Measurements from ENCODE around the gene PARN. TPM values are rescaled to one million over a fixed set of nuclear protein-coding genes. Genes with fewer than 3 reads are reported as not detected.

The PARN gene
- total and polyA plus RNA-seq, 9 of the 15 experiments (the other 6 are each of a cell fraction or from before 2014, with no cell fraction given) = 9.6 to 51.3 (median 40.4) TPM

DNA sequence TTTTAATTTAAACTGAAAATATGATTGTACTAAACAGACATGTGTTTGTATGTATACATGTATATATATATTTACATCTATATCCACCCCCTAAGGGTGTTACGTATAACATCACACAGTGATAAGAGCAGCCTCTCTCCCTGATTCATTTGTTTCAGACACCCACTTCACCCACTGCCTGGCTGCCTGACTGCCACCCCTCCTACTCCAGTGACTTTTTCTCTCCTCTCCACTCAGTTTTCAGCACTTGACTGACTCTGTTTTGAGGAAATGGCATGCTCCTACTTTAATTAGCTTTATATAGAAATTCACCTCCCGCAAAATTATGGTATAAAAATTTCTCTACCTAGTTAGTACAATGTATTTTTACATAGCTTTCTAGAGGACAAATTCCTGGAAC is 22.7 kb upstream of the PARN start:
- ChIA-PET CTCF (ENCODE audit: low intra/inter-chr PET ratio) (no interaction called here), POLR2A (interaction anchor here (1.2 to 4.6 kb wide), 2 partner anchors 11 to 20 kb away, joined by 3 to 26 read pairs; partner anchors contain the start of gene BFAR)
- ATAC-seq (no peak), DNase-seq (ENCODE audit: extremely low read depth in 1 of 4, low spot score in 3 of 4) (no peak), FAIRE-seq (no peak)
- Histone ChIP-seq H3K27me3 (ENCODE audit: control insufficient read depth in 2 of 2, insufficient read depth in 2 of 2, low read length in 2 of 2) (no peaks in the 10 kb centered on the region), H3K79me2 (ENCODE audit: control insufficient read depth, insufficient read depth, low read length) (0 out of 3 replicates have a peak, but pooled peaks cover 5% of the 10 kb centered on the region), H4K20me1 (replicated peaks; ENCODE audit: control insufficient read depth, insufficient read depth, low read length) (0 out of 2 replicates have a peak, but pooled peaks cover 3% of the 10 kb centered on the region), H3K4me3 (no peak overlapping the region), H3K9ac (ENCODE audit: insufficient read depth in 1 of 2, low read depth in 2 of 2, low read length in 2 of 2) (no peak overlapping the region), H3K9me1 (ENCODE audit: control insufficient read depth, insufficient read depth, low read length) (no peaks in the 10 kb centered on the region), H3K27ac (ENCODE audit: extremely low read depth, low read depth, low read length) (no peak overlapping the region), H3K4me1 (replicated peaks in 1 of 2; ENCODE audit: control insufficient read depth in 2 of 2, insufficient read depth in 2 of 2, low read length in 2 of 2) (peaks cover 0 to 3% of the 10 kb centered on the region in 2 experiments; a peak in 1 of 5 replicates), H2AFZ (ENCODE audit: low read depth, low read length) (no peak overlapping the region), H3K4me2 (ENCODE audit: insufficient read depth, low read length) (no peak overlapping the region), H3K9me3 (replicated peaks; ENCODE audit: control insufficient read depth, insufficient read depth, low read depth, low read length) (no peaks in the 10 kb centered on the region), H3K36me3 (ENCODE audit: control insufficient read depth, insufficient read depth, low read length) (peaks cover 73% of the 10 kb centered on the region; the same call in 2 of the 3 replicates)
- intact Hi-C loops (cut with micrococcal nuclease) = no loop called here
- TF ChIP-seq PHB (CRISPR knock-in tag; IDR thresholded peaks at IDR 0.05) (no peak), STAT5B (CRISPR knock-in tag; IDR thresholded peaks at IDR 0.05) (no peak), NBN (IDR thresholded peaks at IDR 0.05; ENCODE audit: low read depth) (no peak)
- TF ChIP-seq, protein P1, sequence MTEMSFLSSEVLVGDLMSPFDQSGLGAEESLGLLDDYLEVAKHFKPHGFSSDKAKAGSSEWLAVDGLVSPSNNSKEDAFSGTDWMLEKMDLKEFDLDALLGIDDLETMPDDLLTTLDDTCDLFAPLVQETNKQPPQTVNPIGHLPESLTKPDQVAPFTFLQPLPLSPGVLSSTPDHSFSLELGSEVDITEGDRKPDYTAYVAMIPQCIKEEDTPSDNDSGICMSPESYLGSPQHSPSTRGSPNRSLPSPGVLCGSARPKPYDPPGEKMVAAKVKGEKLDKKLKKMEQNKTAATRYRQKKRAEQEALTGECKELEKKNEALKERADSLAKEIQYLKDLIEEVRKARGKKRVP (CRISPR knock-in tag; IDR thresholded peaks at IDR 0.05) = no peak
- BruUV-seq (replicated peaks) = no TSS peak
- 94% methylated on average over 2 of the region's 2 CpGs for WGBS (ENCODE audit: insufficient coverage, low coverage, missing lambda C conversion rate)
- in situ Hi-C loops (cut with MboI) = no loop called here

DNA sequence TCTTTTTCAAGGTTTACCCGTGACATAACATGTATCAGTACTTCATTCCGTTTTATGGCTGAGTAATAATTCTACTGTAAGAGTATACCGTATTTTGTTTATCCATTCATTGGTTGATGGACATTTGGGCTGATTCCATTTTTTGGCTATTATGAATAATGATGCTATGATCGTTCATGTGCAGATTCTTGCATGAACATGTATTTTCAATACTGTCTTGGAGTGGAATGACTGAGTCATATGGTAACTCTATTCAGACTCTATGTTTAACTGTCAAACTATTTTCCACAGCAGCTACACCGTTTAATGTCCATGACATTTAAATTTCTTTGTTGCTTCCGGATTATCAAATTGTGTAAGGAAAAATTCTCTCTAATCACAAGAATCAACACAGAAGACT is 20.6 kb upstream of the PARN start:
- FAIRE-seq (no peak), DNase-seq (ENCODE audit: extremely low read depth in 1 of 4, low spot score in 3 of 4) (no peak), ATAC-seq (no peak)
- Histone ChIP-seq H3K27me3 (ENCODE audit: control insufficient read depth in 2 of 2, insufficient read depth in 2 of 2, low read length in 2 of 2) (no peaks in the 10 kb centered on the region), H3K4me1 (replicated peaks in 1 of 2; ENCODE audit: control insufficient read depth in 2 of 2, insufficient read depth in 2 of 2, low read length in 2 of 2) (no peaks in the 10 kb centered on the region), H3K27ac (ENCODE audit: extremely low read depth, low read depth, low read length) (no peak overlapping the region), H3K9ac (ENCODE audit: insufficient read depth in 1 of 2, low read depth in 2 of 2, low read length in 2 of 2) (no peak overlapping the region), H3K36me3 (ENCODE audit: control insufficient read depth, insufficient read depth, low read length) (peaks cover 83% of the 10 kb centered on the region; the same call in 2 of the 3 replicates), H3K79me2 (ENCODE audit: control insufficient read depth, insufficient read depth, low read length) (0 out of 3 replicates have a peak, but pooled peaks cover 5% of the 10 kb centered on the region), H3K4me3 (no peak overlapping the region), H3K9me3 (replicated peaks; ENCODE audit: control insufficient read depth, insufficient read depth, low read depth, low read length) (no peaks in the 10 kb centered on the region), H2AFZ (ENCODE audit: low read depth, low read length) (no peak overlapping the region), H3K9me1 (ENCODE audit: control insufficient read depth, insufficient read depth, low read length) (no peaks in the 10 kb centered on the region), H3K4me2 (ENCODE audit: insufficient read depth, low read length) (no peak overlapping the region), H4K20me1 (replicated peaks; ENCODE audit: control insufficient read depth, insufficient read depth, low read length) (0 out of 2 replicates have a peak, but pooled peaks cover 3% of the 10 kb centered on the region)
- no TSS peak for BruUV-seq (replicated peaks)
- in situ Hi-C loops (cut with MboI) (no loop called here), intact Hi-C loops (cut with micrococcal nuclease) (no loop called here)
- ChIA-PET POLR2A (interaction anchor here (0.6 to 4.6 kb wide), 4 partner anchors 9 to 382 kb away, joined by 3 to 26 read pairs (median 4); no protein-coding TSS in a partner anchor), CTCF (ENCODE audit: low intra/inter-chr PET ratio) (no interaction called here)
- 86% methylated on average over 6 of the region's 6 CpGs for WGBS (ENCODE audit: insufficient coverage, low coverage, missing lambda C conversion rate)
- TF ChIP-seq SIN3B (IDR thresholded peaks at IDR 0.05; ENCODE audit: low read depth) (no peak), ETV5 (CRISPR knock-in tag; IDR thresholded peaks at IDR 0.05; ENCODE audit: low read depth) (no peak), SRSF1 (IDR thresholded peaks at IDR 0.05; ENCODE audit: low read depth, low read length) (no peak), CBX3 (IDR thresholded peaks at IDR 0.05; ENCODE audit: borderline replicate concordance in 1 of 2, low read length in 2 of 2) (no peak), TAF7 (tag; IDR thresholded peaks at IDR 0.05) (no peak), TEAD2 (tag; IDR thresholded peaks at IDR 0.05) (no peak), ZC3H8 (IDR thresholded peaks at IDR 0.05) (no peak), NEUROD1 (IDR thresholded peaks at IDR 0.05; ENCODE audit: borderline replicate concordance, low read depth, low read length, partially characterized antibody) (no peak)
- TF ChIP-seq, protein P2, sequence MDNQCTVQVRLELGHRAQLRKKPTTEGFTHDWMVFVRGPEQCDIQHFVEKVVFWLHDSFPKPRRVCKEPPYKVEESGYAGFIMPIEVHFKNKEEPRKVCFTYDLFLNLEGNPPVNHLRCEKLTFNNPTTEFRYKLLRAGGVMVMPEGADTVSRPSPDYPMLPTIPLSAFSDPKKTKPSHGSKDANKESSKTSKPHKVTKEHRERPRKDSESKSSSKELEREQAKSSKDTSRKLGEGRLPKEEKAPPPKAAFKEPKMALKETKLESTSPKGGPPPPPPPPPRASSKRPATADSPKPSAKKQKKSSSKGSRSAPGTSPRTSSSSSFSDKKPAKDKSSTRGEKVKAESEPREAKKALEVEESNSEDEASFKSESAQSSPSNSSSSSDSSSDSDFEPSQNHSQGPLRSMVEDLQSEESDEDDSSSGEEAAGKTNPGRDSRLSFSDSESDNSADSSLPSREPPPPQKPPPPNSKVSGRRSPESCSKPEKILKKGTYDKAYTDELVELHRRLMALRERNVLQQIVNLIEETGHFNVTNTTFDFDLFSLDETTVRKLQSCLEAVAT (IDR thresholded peaks at IDR 0.05) = no peak

Data from K562 (cell line).